GM12892 (cell line): ENCODE measurements around the gene KRT25.
"Not testable (repeated sequence)": the region's sequence is repeated elsewhere in the genome, so short reads cannot be mapped to it uniquely, and the experiment has no call there.

Experiments used
- DNase-seq: peaks from one replicate; pipeline ENCODE4 v3.0.0; 2011; ENCODE audit not compliant: insufficient read length
- FAIRE-seq: peaks from 2 replicates; lab custom pipeline; 2011; peaks lifted over from hg19 to GRCh38; lab: Jason Lieb, UNC
- POLR2A ChIP-seq: IDR thresholded peaks from 2 replicates; pipeline ENCODE4 v1.6.1; 2011; ENCODE audit warnings: low read depth, low read length, control low read depth
- POLR2AphosphoS5 ChIP-seq: IDR thresholded peaks from 2 replicates; pipeline ENCODE4 v1.6.1; 2011; ENCODE audit warnings: low read depth, low read length, control low read depth
- TAF1 ChIP-seq: IDR thresholded peaks from 2 replicates; pipeline ENCODE4 v1.6.1; 2011; ENCODE audit warnings: low read depth, mild to moderate bottlenecking, control low read depth, low read length, borderline replicate concordance

KRT25 gene

GRCh38 chr17:40779181-40779909 is 24.2 kb upstream of the KRT25 start:
- no peak for FAIRE-seq
- no peak for DNase-seq
- TF ChIP-seq POLR2A, result no peak
- no peak for TF ChIP-seq POLR2AphosphoS5
- TF ChIP-seq TAF1, result no peak

GRCh38 chr17:40778461-40778860 is 23.3 kb upstream of the KRT25 start:
- TF ChIP-seq POLR2A (no peak), TAF1 (no peak), POLR2AphosphoS5 (no peak)
- FAIRE-seq (no peak), DNase-seq (no peak)

- FAIRE-seq, result no peak
- DNase-seq, result no peak
- TF ChIP-seq POLR2A (no peak), POLR2AphosphoS5 (no peak), TAF1 (no peak)
These were observed 22.8 kb upstream of the KRT25 start for GRCh38 chr17:40777971-40778370.

- DNase-seq, result no peak
- no peak for TF ChIP-seq POLR2A
- no peak for TF ChIP-seq POLR2AphosphoS5
- no peak for TF ChIP-seq TAF1
- FAIRE-seq, result no peak
These were observed 22.3 kb upstream of the KRT25 start for GRCh38 chr17:40777459-40777858.

GRCh38 chr17:40775945-40776344 is 20.8 kb upstream of the KRT25 start:
- FAIRE-seq (no peak), DNase-seq (no peak)
- no peak for TF ChIP-seq TAF1
- no peak for TF ChIP-seq POLR2AphosphoS5
- no peak for TF ChIP-seq POLR2A

- FAIRE-seq (no peak), DNase-seq (no peak)
- TF ChIP-seq POLR2AphosphoS5, result no peak
- no peak for TF ChIP-seq POLR2A
- TF ChIP-seq TAF1, result no peak
These were observed 17.0 kb upstream of the KRT25 start, which contains the start of gene KRT26 for GRCh38 chr17:40772101-40772500. KRT26 (minus strand) TSS chr17:40772201; CDS start chr17:40772113, 88 bp downstream.

- TF ChIP-seq POLR2A, result no peak
- TF ChIP-seq POLR2AphosphoS5, result no peak
- no peak for TF ChIP-seq TAF1
- no peak for DNase-seq
- FAIRE-seq, result no peak
These were observed 10.5 kb upstream of the KRT25 start for GRCh38 chr17:40765657-40766056.

- no peak for DNase-seq
- FAIRE-seq, result no peak
- TF ChIP-seq POLR2AphosphoS5, result no peak
- TF ChIP-seq TAF1, result no peak
- TF ChIP-seq POLR2A, result no peak
These were observed 8.6 kb upstream of the KRT25 start for GRCh38 chr17:40763752-40764151.

GRCh38 chr17:40760105-40761016 is 5.2 kb upstream of the KRT25 start:
- no peak for TF ChIP-seq TAF1
- no peak for TF ChIP-seq POLR2A
- no peak for TF ChIP-seq POLR2AphosphoS5
- FAIRE-seq (no peak), DNase-seq (no peak)

- FAIRE-seq (no peak), DNase-seq (no peak)
- TF ChIP-seq POLR2AphosphoS5 (no peak), TAF1 (no peak), POLR2A (no peak)
These were observed 1.3 kb downstream of the KRT25 start for GRCh38 chr17:40753804-40754203.

- FAIRE-seq (no peak), DNase-seq (no peak)
- TF ChIP-seq TAF1 (no peak), POLR2A (no peak), POLR2AphosphoS5 (no peak)
These were observed 4.1 kb downstream of the KRT25 start for GRCh38 chr17:40751065-40751464.

- DNase-seq (no peak), FAIRE-seq (no peak)
- no peak for TF ChIP-seq TAF1
- no peak for TF ChIP-seq POLR2AphosphoS5
- TF ChIP-seq POLR2A, result no peak
These were observed 4.7 kb downstream of the KRT25 start for GRCh38 chr17:40750391-40750790.

GRCh38 chr17:40748666-40749065 is 6.5 kb downstream of the KRT25 start:
- not testable (repeated sequence) for FAIRE-seq, DNase-seq
